Mesenchymal stem cell (in vitro differentiated cells and primary cell): ENCODE measurements around the gene CCDC136.

Experiments used
- DNase-seq: peaks from one replicate; pipeline ENCODE4 v3.0.0-alpha.2; 2013
- H2AFZ ChIP-seq: one replicate; pipeline ENCODE4 v1.6.1; 2013; ENCODE audit warnings: low read depth, mild to moderate bottlenecking, control low read depth, inconsistent platforms, low read length, moderate library complexity
- H2AK5ac ChIP-seq: 2 replicates; pipeline ENCODE4 v1.6.1; 2013; ENCODE audit warnings: low read length, moderate library complexity, mild to moderate bottlenecking, inconsistent platforms; ENCODE audit not compliant: severe bottlenecking
- H2BK120ac ChIP-seq: one replicate; pipeline ENCODE4 v1.6.1; 2013; ENCODE audit warnings: low read depth, mild to moderate bottlenecking, inconsistent platforms, low read length, moderate library complexity
- H2BK12ac ChIP-seq, 2 experiments: one replicate each; pipeline ENCODE4 v1.6.1; 2013; ENCODE audit warnings: inconsistent platforms in 2 of 2, low read length in 2 of 2, mild to moderate bottlenecking in 2 of 2, moderate library complexity in 2 of 2, control low read depth in 1 of 2
- H2BK15ac ChIP-seq: one replicate; pipeline ENCODE4 v1.6.1; 2013; ENCODE audit warnings: mild to moderate bottlenecking, low read depth, inconsistent platforms; ENCODE audit not compliant: poor library complexity, severe bottlenecking
- H2BK5ac ChIP-seq: 2 replicates; pipeline ENCODE4 v1.6.1; 2013; ENCODE audit warnings: low read depth, mild to moderate bottlenecking, low read length, control low read depth, inconsistent platforms; ENCODE audit not compliant: poor library complexity, severe bottlenecking
- H3K14ac ChIP-seq, 2 experiments: one replicate each; pipeline ENCODE4 v1.6.1; 2013; ENCODE audit warnings: inconsistent platforms in 2 of 2, low read length in 2 of 2, control low read depth in 1 of 2, mild to moderate bottlenecking in 1 of 2, moderate library complexity in 1 of 2
- H3K18ac ChIP-seq, 2 experiments: one replicate each; pipeline ENCODE4 v1.6.1; 2013; ENCODE audit warnings: inconsistent platforms in 2 of 2, low read length in 2 of 2, control low read depth in 1 of 2, low read depth in 1 of 2, mild to moderate bottlenecking in 1 of 2
- H3K23ac ChIP-seq, 2 experiments: one replicate each; pipeline ENCODE4 v1.6.1; 2013; ENCODE audit warnings: inconsistent platforms in 2 of 2, low read length in 2 of 2, mild to moderate bottlenecking in 2 of 2, moderate library complexity in 2 of 2, control low read depth in 1 of 2
- H3K27ac ChIP-seq: 2 replicates; pipeline ENCODE4 v1.5.1; 2013; ENCODE audit warnings: mild to moderate bottlenecking, moderate library complexity, low read length, control low read depth, inconsistent platforms; ENCODE audit not compliant: poor library complexity, severe bottlenecking
- H3K27me3 ChIP-seq, 2 experiments: 2 replicates each; pipeline versions ENCODE4 v1.6.1 to v1.7.0; 2013; ENCODE audit warnings: low read length in 2 of 2, mild to moderate bottlenecking in 2 of 2, moderate library complexity in 2 of 2, control low read depth in 1 of 2, inconsistent platforms in 1 of 2; ENCODE audit not compliant: control insufficient read depth in 1 of 2, insufficient read depth in 1 of 2
- H3K36me3 ChIP-seq, 2 experiments: 2 replicates each; pipeline versions ENCODE4 v1.6.1 to v1.7.0; 2013; ENCODE audit warnings: low read length in 2 of 2, control low read depth in 1 of 2, inconsistent platforms in 1 of 2, low read depth in 1 of 2, mild to moderate bottlenecking in 1 of 2; ENCODE audit not compliant: insufficient read depth in 2 of 2, control insufficient read depth in 1 of 2
- H3K4ac ChIP-seq, 2 experiments: one replicate each; pipeline ENCODE4 v1.6.1; 2013; ENCODE audit warnings: inconsistent platforms in 2 of 2, low read length in 2 of 2, mild to moderate bottlenecking in 2 of 2, moderate library complexity in 2 of 2, control low read depth in 1 of 2, low read depth in 1 of 2
- H3K4me1 ChIP-seq: 2 replicates; pipeline ENCODE4 v1.6.1; 2013; ENCODE audit warnings: low read depth, low read length, control low read depth; ENCODE audit not compliant: control insufficient read depth, insufficient read depth
- H3K4me2 ChIP-seq: 2 replicates; pipeline ENCODE4 v1.6.1; 2013; ENCODE audit warnings: low read length, mild to moderate bottlenecking, inconsistent platforms; ENCODE audit not compliant: poor library complexity, severe bottlenecking
- H3K4me3 ChIP-seq, 2 experiments: 2 replicates each; pipeline versions ENCODE4 v1.5.1 to v1.7.0; 2013; ENCODE audit warnings: low read length in 2 of 2, mild to moderate bottlenecking in 2 of 2, control low read depth in 1 of 2, low read depth in 1 of 2; ENCODE audit not compliant: insufficient read depth in 1 of 2
- H3K79me1 ChIP-seq: replicated peaks from 2 replicates; pipeline ENCODE4 v1.6.1; 2013; ENCODE audit warnings: mild to moderate bottlenecking, control low read depth, low read length, inconsistent platforms; ENCODE audit not compliant: poor library complexity, severe bottlenecking
- H3K9ac ChIP-seq: 2 replicates; pipeline ENCODE4 v1.7.0; 2013; ENCODE audit warnings: mild to moderate bottlenecking, low read length, moderate library complexity
- H3K9me3 ChIP-seq: 2 replicates; pipeline ENCODE4 v1.7.0; 2013; ENCODE audit warnings: mild to moderate bottlenecking, low read length; ENCODE audit not compliant: control insufficient read depth
- H4K8ac ChIP-seq: one replicate; pipeline ENCODE4 v1.6.1; 2013; ENCODE audit warnings: inconsistent platforms, mild to moderate bottlenecking, low read length, moderate library complexity
- H4K91ac ChIP-seq: one replicate; pipeline ENCODE4 v1.6.1; 2013; ENCODE audit warnings: mild to moderate bottlenecking, low read length, inconsistent platforms
- WGBS: methylation state at CpG from one replicate; pipeline ENCODE4 v1.1.7; 2013; ENCODE audit warnings: mixed read lengths; 5-methylcytosine and 5-hydroxymethylcytosine counted together

CCDC136 gene

DNA sequence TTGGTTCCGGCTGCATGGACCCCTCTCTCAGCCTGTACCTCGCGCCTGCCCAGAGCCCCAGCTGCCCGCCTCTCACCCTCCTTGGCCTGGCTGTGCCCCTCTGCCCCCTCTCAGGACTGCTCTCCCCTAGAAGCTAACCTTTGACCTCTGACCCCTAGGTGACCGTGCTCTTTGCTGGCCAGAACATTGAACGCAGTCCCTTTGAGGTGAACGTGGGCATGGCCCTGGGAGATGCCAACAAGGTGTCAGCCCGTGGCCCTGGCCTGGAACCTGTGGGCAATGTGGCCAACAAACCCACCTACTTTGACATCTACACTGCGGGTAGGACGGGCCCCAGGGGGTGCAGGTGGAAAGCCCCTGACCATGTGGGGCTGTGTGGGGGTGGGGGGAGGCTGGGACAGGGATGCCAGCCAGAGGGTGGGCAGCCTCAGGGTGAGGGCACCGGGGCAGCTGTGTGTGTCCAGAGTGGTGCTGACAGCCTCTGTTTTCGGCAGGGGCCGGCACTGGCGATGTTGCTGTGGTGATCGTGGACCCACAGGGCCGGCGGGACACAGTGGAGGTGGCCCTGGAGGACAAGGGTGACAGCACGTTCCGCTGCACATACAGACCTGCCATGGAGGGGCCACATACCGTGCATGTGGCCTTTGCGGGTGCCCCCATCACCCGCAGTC, 46.5 kb downstream of the CCDC136 start:
- Histone ChIP-seq H3K4me1 (peaks cover 16% of the 10 kb centered on the region), H3K27ac (no peak overlapping the region), H3K27me3 (no peaks in the 10 kb centered on the region), H2BK15ac (no peak overlapping the region), H2BK5ac (no peak overlapping the region), H2BK12ac (no peak overlapping the region), H3K9ac (no peak overlapping the region), H3K4me2 (no peak overlapping the region), H3K23ac (no peak overlapping the region), H3K79me1 (peaks cover 42% of the 10 kb centered on the region), H3K4me3 (no peak overlapping the region), H2BK120ac (no peak overlapping the region), H3K9me3 (no peaks in the 10 kb centered on the region), H2AFZ (no peak overlapping the region), H3K36me3 (peaks cover 80 to 82% of the 10 kb centered on the region in 2 experiments), H4K8ac (no peak overlapping the region), H4K91ac (no peak overlapping the region), H3K18ac (no peak overlapping the region), H3K4ac (no peak overlapping the region), H3K14ac (no peak overlapping the region), H2AK5ac (no peak overlapping the region)
- no peak for DNase-seq
- 97% methylated on average over 22 of the region's 22 CpGs for WGBS

GRCh38 chr7:128838981-128839731, 47.4 kb downstream of the CCDC136 start:
- Histone ChIP-seq H3K4me2 (no peak overlapping the region), H3K4me3 (no peak overlapping the region), H2BK120ac (no peak overlapping the region), H4K8ac (no peak overlapping the region), H3K9ac (no peak overlapping the region), H2AFZ (no peak overlapping the region), H3K79me1 (peaks cover 45% of the 10 kb centered on the region), H3K36me3 (peaks cover 89 to 92% of the 10 kb centered on the region in 2 experiments), H2BK5ac (no peak overlapping the region), H3K9me3 (no peaks in the 10 kb centered on the region), H3K27me3 (no peaks in the 10 kb centered on the region), H2AK5ac (no peak overlapping the region), H3K27ac (no peak overlapping the region), H3K18ac (no peak overlapping the region), H2BK12ac (no peak overlapping the region), H3K23ac (no peak overlapping the region), H3K14ac (no peak overlapping the region), H2BK15ac (no peak overlapping the region), H3K4me1 (peaks cover 8% of the 10 kb centered on the region), H3K4ac (no peak overlapping the region), H4K91ac (no peak overlapping the region)
- DNase-seq: no peak
- 94% methylated on average over 17 of the region's 17 CpGs for WGBS

DNA sequence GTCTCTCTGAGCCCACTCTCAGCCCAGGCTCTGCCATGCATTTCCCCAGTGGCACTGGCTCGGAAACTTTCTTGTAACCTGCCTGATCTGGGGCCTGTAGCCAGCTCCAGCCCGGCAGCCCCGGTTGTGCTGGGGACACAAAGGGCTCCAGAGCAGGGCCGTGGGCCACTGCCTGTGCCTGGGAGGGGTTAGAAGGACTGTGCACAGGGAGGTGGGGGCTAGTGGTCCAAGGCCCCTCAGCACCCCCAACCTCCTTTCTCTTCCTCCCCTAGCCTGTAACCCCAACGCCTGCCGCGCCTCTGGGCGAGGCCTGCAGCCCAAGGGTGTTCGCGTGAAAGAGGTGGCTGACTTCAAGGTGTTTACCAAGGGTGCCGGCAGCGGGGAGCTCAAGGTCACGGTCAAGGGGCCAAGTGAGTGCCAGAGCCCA, 48.0 kb downstream of the CCDC136 start:
- H3K4me2 ChIP-seq: no peak overlapping the region
- no peak overlapping the region for H2AK5ac ChIP-seq
- H3K9me3 ChIP-seq: no peaks in the 10 kb centered on the region
- H4K91ac ChIP-seq: no peak overlapping the region
- no peak overlapping the region for H4K8ac ChIP-seq
- H3K4ac ChIP-seq: no peak overlapping the region
- no peak overlapping the region for H3K23ac ChIP-seq
- H2AFZ ChIP-seq: no peak overlapping the region
- H2BK120ac ChIP-seq: no peak overlapping the region
- no peak overlapping the region for H3K14ac ChIP-seq
- H2BK15ac ChIP-seq: no peak overlapping the region
- peaks cover 8% of the 10 kb centered on the region for H3K4me1 ChIP-seq
- H3K9ac ChIP-seq: no peak overlapping the region
- H3K4me3 ChIP-seq: no peak overlapping the region
- H2BK5ac ChIP-seq: no peak overlapping the region
- H3K18ac ChIP-seq: no peak overlapping the region
- no peak overlapping the region for H3K27ac ChIP-seq
- H3K36me3 ChIP-seq: peaks cover 95 to 98% of the 10 kb centered on the region in 2 experiments
- no peak overlapping the region for H2BK12ac ChIP-seq
- 92% methylated on average over 12 of the region's 13 CpGs for WGBS
- no peaks in the 10 kb centered on the region for H3K27me3 ChIP-seq
- no peak for DNase-seq
- peaks cover 47% of the 10 kb centered on the region for H3K79me1 ChIP-seq

DNA sequence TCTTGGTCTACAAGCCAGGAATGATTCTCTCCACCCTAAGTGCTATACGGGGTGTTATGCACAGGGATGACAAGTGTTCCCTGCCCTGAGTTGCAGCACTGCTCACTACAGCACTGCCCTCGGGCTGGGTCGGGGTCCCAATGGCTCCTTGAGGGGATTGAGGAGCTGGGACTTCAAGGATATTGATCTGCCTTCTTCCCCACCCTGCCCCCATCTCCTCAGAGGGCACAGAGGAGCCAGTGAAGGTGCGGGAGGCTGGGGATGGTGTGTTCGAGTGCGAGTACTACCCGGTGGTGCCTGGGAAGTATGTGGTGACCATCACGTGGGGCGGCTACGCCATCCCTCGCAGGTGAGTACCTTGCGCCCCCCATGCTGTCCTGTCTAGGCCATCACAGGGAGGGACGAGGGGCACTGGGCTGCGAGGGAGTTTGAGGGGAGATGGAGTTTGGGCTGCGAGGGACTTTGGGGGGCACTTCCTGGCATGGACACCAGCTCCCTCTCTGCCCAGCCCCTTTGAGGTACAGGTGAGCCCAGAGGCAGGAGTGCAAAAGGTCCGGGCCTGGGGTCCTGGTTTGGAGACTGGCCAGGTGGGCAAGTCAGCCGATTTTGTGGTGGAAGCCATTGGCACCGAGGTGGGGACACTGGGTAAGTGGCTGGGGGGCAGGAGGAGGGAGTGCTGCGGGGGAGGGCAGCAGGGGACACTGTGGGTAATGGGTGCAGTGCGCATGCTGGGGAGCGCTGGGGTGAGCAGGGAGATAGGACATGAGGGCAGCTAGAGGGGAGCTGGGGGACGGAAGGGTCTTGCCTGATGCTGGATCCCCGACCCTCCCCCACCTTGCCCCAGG, 48.8 kb downstream of the CCDC136 start:
- no peak overlapping the region for H3K23ac ChIP-seq
- H3K14ac ChIP-seq: no peak overlapping the region
- no peak overlapping the region for H2BK15ac ChIP-seq
- H2BK12ac ChIP-seq: no peak overlapping the region
- no peak overlapping the region for H3K9ac ChIP-seq
- no peak overlapping the region for H2BK5ac ChIP-seq
- no peak overlapping the region for H3K4me2 ChIP-seq
- no peaks in the 10 kb centered on the region for H3K27me3 ChIP-seq
- H4K91ac ChIP-seq: peak overlapping the region; percentile 24
- 95% methylated on average over 23 of the region's 23 CpGs for WGBS
- no peak for DNase-seq
- H2AFZ ChIP-seq: no peak overlapping the region
- H2BK120ac ChIP-seq: no peak overlapping the region
- H2AK5ac ChIP-seq: no peak overlapping the region
- H3K4me1 ChIP-seq: peaks cover 8% of the 10 kb centered on the region
- H3K36me3 ChIP-seq: peaks cover 96 to 99% of the 10 kb centered on the region in 2 experiments
- no peak overlapping the region for H3K4ac ChIP-seq
- H3K4me3 ChIP-seq: no peak overlapping the region
- peaks cover 48% of the 10 kb centered on the region for H3K79me1 ChIP-seq
- H3K27ac ChIP-seq: no peak overlapping the region
- no peak overlapping the region for H4K8ac ChIP-seq
- H3K18ac ChIP-seq: no peak overlapping the region
- no peaks in the 10 kb centered on the region for H3K9me3 ChIP-seq
